Right lobe of liver (tissue), 4 donors: ENCODE data around the gene DIS3L2.

Experiments
- CTCF ChIP-seq, 4 donors: fragments of 200-600 bp in 3 of 4; fragments of 450-650 bp in 1 of 4; IDR thresholded peaks; one replicate each; pipeline versions ENCODE4 v1.5.1 to v1.8.0; 2016 to 2022; ENCODE audit warnings: antibody characterized with exemption in 4 of 4, mild to moderate bottlenecking in 2 of 4
- POLR2A ChIP-seq: fragments of 450-650 bp; IDR thresholded peaks from one replicate; pipeline ENCODE4 v1.6.1; 2017; ENCODE audit warnings: antibody characterized with exemption, mild to moderate bottlenecking
- donor health status: DM: no; HTN: no; CAD: no.
- donor health status: DM: no; HTN: no; CAD: no.
- donor health status: DM: no; HTN: yes; CAD: no.

- TF ChIP-seq CTCF (IDR thresholded peaks at IDR 0.05) (no peak), POLR2A (no peak)
Observed at GRCh38 chr2:231924889-231925275, 36.6 kb upstream of the DIS3L2 start.
